Heart right ventricle (tissue), 16 donors: ENCODE results near the gene POLR3K. TPM values are rescaled to one million over a fixed set of nuclear protein-coding genes. Genes with fewer than 3 reads are reported as not detected.
A peak's percentile ranks its signal among the peaks of the same experiment; 100 is the strongest.

Experiments
- ATAC-seq, 8 donors: fragments of 200-7000 bp; cut with Tn5 transposase; one replicate each; pipeline ENCODE4 v1.9.1; 2020; ENCODE audit warnings: mild to moderate bottlenecking in 8 of 8, moderate library complexity in 8 of 8, moderate number of reproducible peaks in 1 of 8
- DNase-seq, 2 donors: peaks; one replicate each; pipeline ENCODE4 v3.0.0-alpha.2; 2020
- H3K27ac ChIP-seq, 10 donors: fragments of 200-600 bp; sonication (generic) in 2 of 10; one replicate each; pipeline versions ENCODE4 v1.5.0 to v1.8.0; 2020 to 2022; ENCODE audit warnings: mild to moderate bottlenecking in 3 of 10
- H3K27me3 ChIP-seq, 7 donors: fragments of 200-600 bp; one replicate each; pipeline ENCODE4 v1.8.0; 2021 to 2022; ENCODE audit warnings: mild to moderate bottlenecking in 2 of 7
- H3K36me3 ChIP-seq, 9 donors: fragments of 200-600 bp; sonication (generic) in 1 of 9; one replicate each; pipeline versions ENCODE4 v1.5.0 to v1.8.0; 2020 to 2022; ENCODE audit warnings: mild to moderate bottlenecking in 2 of 9
- H3K4me1 ChIP-seq, 9 donors: fragments of 200-600 bp; sonication (generic) in 1 of 9; one replicate each; pipeline versions ENCODE4 v1.5.0 to v1.8.0; 2020 to 2022; ENCODE audit warnings: mild to moderate bottlenecking in 4 of 9
- H3K4me3 ChIP-seq, 10 donors: fragments of 200-600 bp; sonication (generic) in 2 of 10; one replicate each; pipeline versions ENCODE4 v1.5.0 to v1.8.0; 2020 to 2022; ENCODE audit warnings: mild to moderate bottlenecking in 7 of 10, moderate library complexity in 2 of 10
- H3K9me3 ChIP-seq, 11 donors: fragments of 200-600 bp in 10 of 11; sonication (generic) in 2 of 11; one replicate each; pipeline versions ENCODE4 v1.5.0 to v1.8.0; 2013 to 2022; ENCODE audit warnings: mild to moderate bottlenecking in 2 of 11, control low read depth in 1 of 11, moderate library complexity in 1 of 11
- WGBS, 2 donors: extraction: QIAGEN DNeasy Blood & Tissue Kit; methylation state at CpG; one replicate each; pipeline ENCODE4 v1.1.7; 2013; ENCODE audit warnings: inconsistent platforms in 1 of 2; 5-methylcytosine and 5-hydroxymethylcytosine counted together
- intact Hi-C, 10 donors: fragments of 100-400 bp; cut with DNase I; formaldehyde crosslinking; loops; one replicate each; pipeline versions ENCODE4 v1.11.1 to v1.14.2; 2022
- polyA plus RNA-seq, 2 donors: library from polyadenylated mRNA; stranded (reverse); fragments of 200-250 nt; gene quantifications; one replicate each; pipeline ENCODE4 v1.2.3, GENCODE V29; 2013
- total RNA-seq, 10 donors: library from RNA; stranded (reverse); fragmentation: NEBNext Ultra II Directional in 3 of 10; extraction: Animal tissue kit (Norgen Biotek cat#: 25700) in 3 of 10; gene quantifications; one replicate each; pipeline versions ENCODE4 v1.2.1 to v1.2.4, GENCODE V29; 2021 to 2023
- TF ChIP-seq, protein P1 (sequence below), 9 donors: fragments of 200-600 bp; sonication (generic) in 2 of 9; IDR thresholded peaks; one replicate each; pipeline versions ENCODE4 v1.5.0 to v1.8.0; 2021 to 2022; ENCODE audit warnings: antibody characterized with exemption in 9 of 9, mild to moderate bottlenecking in 5 of 9, moderate library complexity in 1 of 9
- donor health status: Arrhythmogenic right ventricular cardiomyopathy.
- donor health status: ischemic (EF 13 %, LVEDD 7.1; RV severe dilation, severe dysfunction).
- donor health status: healthy with polysubstance abuse.
- donor health status: DM: no; HTN: yes; CAD: no.
- donor health status: DM: no; HTN: no; CAD: no.
- donor health status: ischemic (EF 25% LVEDD 6.9; RV normal size, moderate dysfunction).
- donor health status: ischemic (EF 25% LVEDD 5.7; RV mildly dilated, moderate dysfunction).
- donor health status: healthy.
- donor health status: DM: yes; HTN: yes; CAD: no.
- donor health status: Ischemic cardiomyopathy.
- donor health status: ischemic (EF 35%, LVEDD 5.7; RV mildly dilated, moderate dysfunction).
- donor health status: nonischemic (EF 11% LVEDD 7.7; RV severe dilation, severe dysfunction).
- donor health status: DM: yes; HTN: yes; CAD: no.
- donor health status: PGD.
- donor health status: ischemic (EF 29% LVEDD 5.4; RV normal size, mild dysfunction).
- donor health status: nonischemic (EF 23%, LVEDD 6.1; RV moderate dilation, normal function).

Gene POLR3K
- total and polyA plus RNA-seq, 12 donors = 6.7 to 19.2 (median 10.5) TPM

DNA sequence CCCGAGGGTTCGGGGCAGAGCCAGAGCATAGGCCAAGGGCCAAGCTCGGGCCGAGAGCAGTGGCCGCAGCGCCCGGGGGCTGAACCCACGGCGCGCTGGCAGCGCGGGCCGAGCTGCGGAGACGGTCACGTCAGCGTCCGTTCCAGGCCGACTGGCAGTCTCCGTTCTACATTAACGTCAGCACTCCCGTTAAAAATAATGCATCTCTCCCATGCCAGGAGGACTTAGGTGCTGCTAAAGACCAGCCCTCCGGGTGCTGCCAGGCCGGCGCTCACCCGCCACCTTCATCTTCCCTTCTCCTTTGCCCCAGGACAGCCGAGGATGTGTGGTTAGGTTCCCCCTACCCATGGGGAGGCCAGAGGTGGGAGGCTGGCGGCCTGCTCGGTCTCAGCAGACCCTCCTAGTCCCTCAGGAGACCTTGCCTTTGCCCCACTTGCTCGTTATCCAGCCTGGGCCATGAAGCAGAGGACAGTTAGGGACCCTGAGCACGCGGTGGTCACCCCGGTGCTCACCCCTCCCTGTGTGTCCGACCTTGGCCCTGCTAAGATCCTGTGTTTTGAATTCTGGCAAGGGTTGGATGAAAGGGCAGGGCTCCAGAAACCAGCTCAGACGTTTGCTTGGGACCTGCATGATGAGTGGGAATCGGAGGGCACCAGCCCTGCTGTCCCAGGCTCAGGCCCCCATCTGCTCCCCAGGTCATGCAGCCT is 25.2 kb upstream of the POLR3K start:
- Histone ChIP-seq H3K27me3 (peaks cover 0 to 6% (median 0%) of the 10 kb centered on the region in 7 donors), H3K36me3 (peaks cover 0 to 32% (median 7%) of the 10 kb centered on the region in 9 donors), H3K4me1 (peaks cover 32 to 64% (median 59%) of the 10 kb centered on the region in 9 donors), H3K9me3 (no peaks in the 10 kb centered on the region), H3K4me3 (peak overlapping the region; percentile 69 to 98 (median 82)), H3K27ac (peak overlapping the region; percentile 94 to 99 (median 97))
- DNase-seq (peak in 1 of 2 donors; percentile 61), ATAC-seq (peak in 5 of 8 donors; percentile 3 to 23 (median 20))
- intact Hi-C loops = no loop called here
- 6 to 7% methylated on average over 36 of the region's 36 CpGs for WGBS, 2 donors
- TF ChIP-seq, protein P1, sequence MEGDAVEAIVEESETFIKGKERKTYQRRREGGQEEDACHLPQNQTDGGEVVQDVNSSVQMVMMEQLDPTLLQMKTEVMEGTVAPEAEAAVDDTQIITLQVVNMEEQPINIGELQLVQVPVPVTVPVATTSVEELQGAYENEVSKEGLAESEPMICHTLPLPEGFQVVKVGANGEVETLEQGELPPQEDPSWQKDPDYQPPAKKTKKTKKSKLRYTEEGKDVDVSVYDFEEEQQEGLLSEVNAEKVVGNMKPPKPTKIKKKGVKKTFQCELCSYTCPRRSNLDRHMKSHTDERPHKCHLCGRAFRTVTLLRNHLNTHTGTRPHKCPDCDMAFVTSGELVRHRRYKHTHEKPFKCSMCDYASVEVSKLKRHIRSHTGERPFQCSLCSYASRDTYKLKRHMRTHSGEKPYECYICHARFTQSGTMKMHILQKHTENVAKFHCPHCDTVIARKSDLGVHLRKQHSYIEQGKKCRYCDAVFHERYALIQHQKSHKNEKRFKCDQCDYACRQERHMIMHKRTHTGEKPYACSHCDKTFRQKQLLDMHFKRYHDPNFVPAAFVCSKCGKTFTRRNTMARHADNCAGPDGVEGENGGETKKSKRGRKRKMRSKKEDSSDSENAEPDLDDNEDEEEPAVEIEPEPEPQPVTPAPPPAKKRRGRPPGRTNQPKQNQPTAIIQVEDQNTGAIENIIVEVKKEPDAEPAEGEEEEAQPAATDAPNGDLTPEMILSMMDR (IDR thresholded peaks at IDR 0.05) = no peak

DNA sequence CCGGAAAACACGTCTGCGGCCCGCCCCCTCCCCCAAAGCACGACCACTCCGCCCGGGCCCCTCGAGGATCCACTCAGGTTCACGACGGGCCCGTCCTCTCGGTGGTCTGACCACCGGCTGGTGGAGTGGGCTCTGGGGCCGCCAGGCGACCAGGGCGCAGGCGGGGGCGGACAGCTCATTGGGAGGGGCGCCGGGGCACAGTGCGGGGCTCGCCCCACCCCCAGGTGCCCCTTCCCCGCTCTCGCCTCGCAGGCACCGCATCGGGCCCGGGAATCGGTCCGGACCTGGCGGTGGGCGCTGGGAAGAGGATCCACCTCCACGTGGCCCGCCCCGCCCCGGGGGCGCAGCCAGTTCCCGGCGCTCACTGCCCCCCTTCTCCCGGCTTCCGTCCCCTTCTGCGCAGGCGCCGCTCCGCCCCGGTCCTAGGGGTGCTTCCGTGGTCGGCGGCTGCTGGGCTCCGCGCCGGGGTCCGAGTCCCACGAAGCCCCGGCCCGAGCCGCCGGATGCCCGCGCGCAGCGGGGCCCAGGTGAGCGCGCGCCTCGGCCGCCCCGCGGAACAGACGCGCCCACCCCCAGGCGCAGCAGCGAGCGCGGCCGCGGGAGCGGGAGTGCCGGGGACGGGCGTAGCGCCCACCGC is 24.5 kb upstream of the POLR3K start, which contains the start of gene MPG:
TSS of gene MPG (plus strand) at position 419 of the 637 bp plus-strand sequence. CDS start at position 504, 85 bp downstream.
- Histone ChIP-seq H3K9me3 (no peaks in the 10 kb centered on the region), H3K27ac (peak within 1 kb of the TSS; percentile 94 to 99 (median 97)), H3K36me3 (peaks cover 0 to 27% (median 7%) of the 10 kb centered on the region in 9 donors), H3K4me1 (peaks cover 38 to 66% (median 62%) of the 10 kb centered on the region in 9 donors), H3K27me3 (peaks cover 0 to 13% (median 0%) of the 10 kb centered on the region in 7 donors), H3K4me3 (peak within 1 kb of the TSS; percentile 69 to 98 (median 82))
- TF ChIP-seq, protein P1 (IDR thresholded peaks at IDR 0.05) = no peak
- intact Hi-C loops = no loop called here
- DNase-seq (peak; percentile 89 to 92), ATAC-seq (peak; percentile 55 to 77 (median 67))
- WGBS, 2 donors = 0 to 1% methylated on average over 79 to 81 of the region's 83 CpGs

DNA sequence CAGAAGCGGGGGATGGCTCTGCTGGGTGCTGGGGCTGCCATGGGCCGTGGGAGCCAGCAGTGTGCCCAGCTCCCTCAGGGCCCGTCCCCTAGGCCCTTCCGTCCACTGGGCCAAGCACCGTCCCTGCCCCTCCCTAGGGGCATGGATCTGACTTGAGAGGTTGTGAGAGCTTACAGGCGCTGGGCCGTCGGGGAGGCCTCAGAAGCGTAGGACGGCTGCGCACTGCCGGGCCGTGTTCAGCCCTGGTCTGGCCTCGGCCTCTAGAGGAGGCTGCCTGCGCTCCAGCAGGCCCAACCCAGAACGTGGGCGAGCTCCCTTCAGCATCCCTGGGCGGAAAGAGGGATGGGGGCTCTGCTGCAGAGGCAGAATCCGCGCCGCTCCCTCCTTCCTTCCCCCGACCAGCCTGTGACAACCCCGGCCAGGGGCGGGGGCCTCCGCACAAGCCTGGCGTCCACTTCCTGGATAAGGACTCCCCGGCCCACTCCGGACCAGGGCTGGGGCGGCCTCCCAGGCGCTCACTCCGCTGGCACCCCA is 23.9 kb upstream of the POLR3K start:
- intact Hi-C loops = no loop called here
- 22 to 40% methylated on average over 30 to 31 of the region's 31 CpGs for WGBS, 2 donors
- Histone ChIP-seq H3K9me3 (no peaks in the 10 kb centered on the region), H3K4me3 (peak overlapping the region; percentile 69 to 98 (median 82)), H3K36me3 (peaks cover 0 to 23% (median 7%) of the 10 kb centered on the region in 9 donors), H3K27me3 (peaks cover 0 to 17% (median 0%) of the 10 kb centered on the region in 7 donors), H3K27ac (peak overlapping the region; percentile 94 to 99 (median 97)), H3K4me1 (peaks cover 38 to 70% (median 66%) of the 10 kb centered on the region in 9 donors)
- ATAC-seq = peak; percentile 22 to 43 (median 32)
- DNase-seq = peak; percentile 62 to 71
- TF ChIP-seq, protein P1 (IDR thresholded peaks at IDR 0.05) = no peak
